Activated effector memory CD4-positive, alpha-beta T cell treated with Interleukin-2 at 50 U/mL for 16 hours (primary cell): ENCODE measurements around the gene TAS2R42.
A peak's percentile ranks its signal among the peaks of the same experiment; 100 is the strongest.

Experiments
- DNase-seq: peaks from one replicate; pipeline ENCODE4 v3.0.0-alpha.2; 2020

TAS2R42 gene, protein sequence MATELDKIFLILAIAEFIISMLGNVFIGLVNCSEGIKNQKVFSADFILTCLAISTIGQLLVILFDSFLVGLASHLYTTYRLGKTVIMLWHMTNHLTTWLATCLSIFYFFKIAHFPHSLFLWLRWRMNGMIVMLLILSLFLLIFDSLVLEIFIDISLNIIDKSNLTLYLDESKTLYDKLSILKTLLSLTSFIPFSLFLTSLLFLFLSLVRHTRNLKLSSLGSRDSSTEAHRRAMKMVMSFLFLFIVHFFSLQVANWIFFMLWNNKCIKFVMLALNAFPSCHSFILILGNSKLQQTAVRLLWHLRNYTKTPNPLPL

DNA sequence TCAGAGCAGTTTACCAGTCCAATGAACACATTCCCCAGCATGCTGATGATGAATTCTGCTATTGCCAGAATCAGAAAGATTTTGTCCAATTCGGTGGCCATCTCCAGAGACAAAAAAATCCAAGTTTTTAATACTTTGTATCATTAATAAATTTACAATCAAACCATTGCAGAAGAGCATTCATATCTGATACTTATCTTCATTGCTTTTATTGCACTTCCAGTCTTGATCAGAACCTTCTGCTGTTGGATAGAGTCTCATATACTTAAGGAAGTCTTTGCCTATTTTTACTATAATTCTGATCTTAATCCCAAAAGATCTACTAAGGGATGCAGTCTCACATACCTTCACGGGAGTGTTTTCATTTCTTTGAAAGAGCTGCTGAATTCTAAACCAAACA lies at the start of gene TAS2R42:
TSS of gene TAS2R42 (minus strand) at position 101 of the 400 bp plus-strand sequence. CDS start at position 101, 0 bp downstream.
- no peak for DNase-seq

DNA sequence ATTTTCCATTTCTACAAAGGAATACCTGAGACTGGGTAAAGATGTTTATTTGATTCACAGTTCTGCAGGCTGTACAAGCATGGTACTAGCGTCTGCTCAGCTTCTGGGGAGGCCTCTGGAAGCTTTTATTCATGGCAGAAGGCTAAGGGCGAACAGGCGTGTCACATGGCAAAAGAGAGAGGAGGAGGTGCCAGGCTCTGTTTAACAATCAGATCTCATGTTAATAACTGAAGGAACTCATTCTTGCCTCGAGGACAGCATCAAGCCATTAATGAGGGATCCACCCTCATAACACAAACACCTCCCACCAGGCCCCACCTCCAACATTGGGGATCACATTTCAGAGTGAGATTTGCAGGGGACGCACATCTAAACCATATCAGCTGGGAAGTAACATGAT lies 46.8 kb upstream of the TAS2R42 start:
- no peak for DNase-seq

DNA sequence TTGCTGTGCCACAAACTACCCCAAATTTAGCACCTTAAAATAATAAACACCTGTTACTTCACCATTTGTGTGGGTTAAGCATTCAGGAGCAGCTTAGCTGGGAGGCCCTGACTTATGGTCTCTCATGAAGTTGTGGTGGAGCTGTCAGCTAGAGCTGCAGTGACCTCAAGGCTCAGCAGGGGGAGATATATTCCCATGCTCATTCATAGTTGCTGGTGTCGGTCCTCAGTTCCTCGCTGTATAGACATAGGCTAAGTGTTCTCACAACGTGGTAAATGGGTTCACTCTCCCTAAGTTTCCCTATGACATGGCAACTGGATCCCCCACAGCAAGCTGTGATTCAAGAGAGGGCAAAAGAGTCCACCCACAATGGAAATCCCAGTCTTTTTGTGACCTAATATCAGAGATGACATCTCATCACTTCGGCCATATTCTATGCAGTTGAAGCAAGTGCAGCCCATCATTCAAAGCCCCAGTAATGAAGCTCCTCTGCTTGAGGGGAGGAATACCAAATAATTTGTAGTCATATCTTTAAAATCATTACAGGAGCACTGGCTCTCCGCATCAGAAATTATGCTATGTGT lies 41.7 kb upstream of the TAS2R42 start:
- DNase-seq: no peak

DNA sequence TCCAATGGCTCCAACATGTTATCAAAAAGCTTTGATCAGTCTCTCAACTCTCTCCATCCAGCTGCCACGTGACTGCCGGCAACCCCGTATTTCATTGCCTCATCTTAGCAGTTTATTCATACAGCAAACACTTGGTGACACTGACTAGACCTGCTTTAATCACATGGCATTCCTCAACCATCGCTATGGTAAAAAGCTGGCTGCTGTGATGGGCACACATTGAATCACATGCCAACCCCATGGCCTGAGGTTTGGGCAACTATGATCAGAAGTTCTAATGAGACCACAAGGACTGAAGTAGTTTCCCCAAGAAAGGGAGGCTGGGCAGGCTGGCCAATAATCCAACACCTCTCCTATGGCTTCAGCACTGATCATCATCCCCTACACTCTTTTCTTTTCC lies 40.6 kb upstream of the TAS2R42 start:
- DNase-seq: no peak

DNA sequence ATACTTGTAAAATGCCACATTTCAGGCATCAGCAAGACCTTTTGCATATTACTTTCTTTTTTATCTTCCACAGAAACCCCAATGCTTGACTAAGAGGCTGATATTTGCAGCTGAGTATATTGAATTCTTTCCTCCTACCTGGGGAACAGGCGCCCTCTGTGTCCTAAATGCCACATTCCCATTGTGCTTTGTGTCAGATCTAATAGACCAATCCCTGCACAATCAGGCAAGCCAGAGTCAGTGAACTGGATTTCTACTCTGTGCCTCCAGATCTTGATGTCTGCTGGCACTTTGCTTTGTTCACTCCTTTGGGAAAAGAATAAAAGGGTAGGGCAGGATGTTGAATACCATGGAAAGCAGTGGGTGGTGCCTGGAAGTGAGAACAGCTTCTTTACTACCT lies 22.4 kb upstream of the TAS2R42 start:
- no peak for DNase-seq

DNA sequence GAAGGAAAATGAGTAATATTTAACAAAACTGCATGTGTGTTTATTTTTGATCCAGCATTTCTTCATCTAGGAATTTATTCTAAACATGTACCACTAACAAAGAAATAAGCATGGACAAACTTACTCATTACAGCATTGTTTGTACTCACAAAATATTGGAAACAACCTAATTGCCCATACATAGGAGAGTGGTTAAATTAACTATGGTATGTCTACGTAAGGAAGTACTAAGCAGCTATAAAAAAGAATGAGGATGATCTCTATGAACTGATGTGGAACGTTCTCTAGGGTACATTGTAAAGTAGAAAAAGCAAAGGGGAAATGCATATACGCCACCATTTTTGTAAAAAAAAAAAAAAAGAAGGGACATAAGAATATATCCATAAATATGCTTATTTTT lies 17.4 kb upstream of the TAS2R42 start:
- no peak for DNase-seq

DNA sequence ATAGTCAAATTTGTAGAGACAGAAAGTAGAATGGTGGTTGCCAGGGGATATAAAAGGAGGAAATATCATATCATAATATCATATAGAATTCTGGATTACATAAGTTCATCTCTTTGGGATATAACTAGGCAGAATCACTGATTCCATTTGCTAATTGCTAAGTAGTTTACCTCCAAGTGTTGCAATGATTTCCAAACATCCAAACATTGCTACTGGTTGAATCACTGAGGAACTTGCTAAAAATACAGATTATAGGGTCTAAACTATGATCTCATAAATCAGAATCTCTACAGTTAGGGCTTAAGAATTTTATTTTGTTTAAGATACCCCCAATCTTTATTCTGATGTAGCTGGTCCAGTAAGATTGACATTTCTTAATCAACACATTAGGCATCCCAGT lies 16.1 kb upstream of the TAS2R42 start:
- DNase-seq: no peak

DNA sequence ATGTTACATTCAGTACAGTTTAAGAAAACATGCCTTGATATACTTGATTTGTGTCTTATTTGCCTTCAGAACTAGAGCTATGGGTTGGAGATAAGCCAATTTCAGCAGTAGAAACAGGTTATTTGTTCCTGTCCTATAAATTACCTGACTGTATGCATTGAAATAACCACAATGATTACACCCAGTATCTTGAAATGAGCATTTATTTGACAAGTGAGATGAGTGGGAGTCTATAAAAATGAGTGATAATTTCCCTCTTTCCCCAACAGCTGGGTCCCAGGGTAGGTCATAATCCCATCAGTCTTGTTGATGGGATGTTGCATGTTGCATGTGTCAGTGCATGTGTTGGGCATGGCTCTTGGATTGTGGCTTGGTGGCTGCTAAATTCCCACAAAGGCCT lies 3.7 kb downstream of the TAS2R42 start:
- DNase-seq: no peak

DNA sequence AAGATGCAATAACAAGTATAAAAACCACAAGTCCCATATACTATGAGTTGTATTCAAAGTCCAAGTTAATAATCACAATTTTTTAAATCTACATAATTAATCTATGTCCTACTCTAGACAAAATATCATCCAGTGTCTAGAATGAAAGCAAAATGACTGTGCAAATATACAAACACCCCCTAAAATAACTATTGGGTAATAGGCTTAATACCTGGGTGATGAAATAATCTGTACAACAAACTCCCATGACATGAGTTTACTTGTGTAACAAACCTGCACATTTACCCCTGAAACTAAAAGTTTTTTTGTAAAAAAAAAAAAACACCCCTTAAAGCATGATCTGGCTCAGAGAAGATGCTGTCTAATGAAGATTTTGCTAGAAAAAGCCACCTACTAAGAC lies 4.2 kb downstream of the TAS2R42 start:
- DNase-seq: no peak

DNA sequence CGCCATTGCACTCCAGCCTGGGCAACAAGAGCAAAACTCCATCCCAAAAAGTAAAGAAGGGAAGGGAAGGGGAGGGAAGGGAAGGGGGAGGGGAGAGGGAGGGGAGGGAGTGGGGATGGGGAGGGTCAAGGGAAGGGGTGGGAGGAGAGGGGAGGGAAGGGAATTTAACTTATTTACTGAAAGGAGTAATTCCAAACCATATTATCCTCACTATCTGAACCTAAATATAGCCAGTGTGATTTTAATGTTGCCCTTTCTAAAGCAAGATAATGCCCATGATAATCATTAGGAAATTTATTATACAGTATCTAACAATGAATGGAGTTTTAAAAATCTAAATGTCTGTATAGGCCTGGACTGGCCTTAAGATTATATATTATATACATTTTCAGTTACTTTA lies 8.5 kb downstream of the TAS2R42 start:
- no peak for DNase-seq

DNA sequence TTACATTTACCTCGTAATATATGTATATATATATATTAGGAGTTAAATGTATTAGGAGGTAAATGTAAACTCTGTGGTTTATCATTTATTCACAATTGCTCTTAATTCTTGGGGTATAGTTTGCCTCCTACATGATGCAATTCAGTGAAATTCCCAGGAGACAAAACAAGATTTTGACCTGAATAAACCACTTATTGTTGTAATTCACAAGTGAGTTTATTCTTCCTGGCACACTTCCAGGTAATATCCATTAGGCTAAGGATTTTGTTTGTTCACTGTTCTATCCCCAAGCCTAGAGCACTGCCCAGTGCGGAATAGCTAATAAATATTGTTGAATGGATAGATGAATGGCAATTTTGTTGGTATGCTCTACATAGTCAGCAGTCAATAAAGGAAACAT lies 12.7 kb downstream of the TAS2R42 start:
- no peak for DNase-seq

DNA sequence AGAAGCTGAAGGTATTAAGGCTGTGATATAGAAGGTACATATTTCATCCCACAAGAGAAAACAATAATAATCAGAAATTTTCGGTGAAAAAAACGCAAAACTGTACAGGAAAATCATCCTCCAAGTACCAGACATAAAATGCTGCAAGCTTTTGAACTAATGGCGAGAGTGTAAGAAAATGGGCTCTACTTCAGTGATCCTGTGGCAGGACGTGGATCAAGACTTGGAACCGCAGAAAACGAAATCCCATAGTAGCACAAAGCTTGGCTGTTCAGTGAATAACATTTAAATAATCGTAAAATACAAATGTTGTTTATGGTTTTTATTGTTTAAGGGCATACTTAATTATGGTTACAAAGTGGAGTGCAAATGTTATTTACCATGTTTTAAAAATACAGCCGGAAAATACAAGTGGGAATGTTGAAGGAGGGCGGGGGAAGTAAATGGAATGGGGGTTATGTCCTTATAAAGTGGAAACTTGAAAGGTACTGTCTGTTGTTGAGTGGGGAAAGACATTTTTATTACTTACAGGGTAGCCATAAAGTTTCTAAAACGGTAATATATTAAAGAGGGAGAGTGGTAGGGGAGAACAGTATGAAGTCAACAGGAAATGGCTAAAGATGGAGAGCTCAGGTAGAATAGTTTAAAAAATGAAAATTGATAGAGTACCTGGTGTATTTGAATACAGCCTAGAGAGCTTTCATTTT lies 14.6 kb downstream of the TAS2R42 start:
- no peak for DNase-seq

DNA sequence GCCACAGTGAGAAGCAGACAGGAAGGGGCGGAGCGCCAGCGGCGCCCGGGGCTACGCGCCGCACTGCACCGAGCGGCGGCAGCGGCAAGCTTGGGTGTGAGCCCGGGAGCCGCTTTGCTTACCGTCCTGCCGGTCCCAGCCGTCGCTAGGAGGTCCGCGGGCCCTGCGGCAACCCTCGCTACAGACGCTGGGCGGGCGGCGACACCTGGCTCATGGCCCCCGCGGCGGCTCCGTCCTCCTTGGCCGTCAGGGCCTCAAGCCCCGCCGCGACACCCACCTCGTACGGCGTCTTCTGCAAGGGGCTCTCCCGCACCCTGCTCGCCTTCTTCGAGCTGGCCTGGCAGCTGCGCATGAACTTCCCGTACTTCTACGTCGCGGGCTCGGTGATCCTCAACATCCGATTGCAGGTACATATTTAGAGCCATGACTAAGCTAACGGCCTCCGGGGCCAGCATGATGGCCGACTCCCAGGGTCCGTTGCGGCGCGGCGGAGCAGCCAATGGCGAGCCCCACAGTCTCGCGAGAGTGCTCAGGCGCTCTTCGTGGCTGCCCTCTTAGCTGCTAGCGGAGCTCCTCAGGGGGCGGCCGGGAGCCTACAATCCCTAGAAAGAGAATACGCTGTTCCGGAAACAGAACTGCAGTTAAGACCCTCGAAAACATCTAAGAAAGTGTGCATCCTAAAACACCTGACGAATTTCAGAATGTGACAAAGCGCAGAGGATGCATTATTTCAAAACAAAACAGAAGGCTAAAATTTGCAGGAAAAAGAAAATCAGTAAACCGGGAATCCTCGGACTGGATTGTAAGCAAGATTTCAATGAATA lies 15.4 kb downstream of the TAS2R42 start, which contains the start of gene SMIM10L1:
TSS of gene SMIM10L1 (plus strand) at position 50 of the 824 bp plus-strand sequence. CDS start at position 213, 163 bp downstream.
- DNase-seq: peak; percentile 80

DNA sequence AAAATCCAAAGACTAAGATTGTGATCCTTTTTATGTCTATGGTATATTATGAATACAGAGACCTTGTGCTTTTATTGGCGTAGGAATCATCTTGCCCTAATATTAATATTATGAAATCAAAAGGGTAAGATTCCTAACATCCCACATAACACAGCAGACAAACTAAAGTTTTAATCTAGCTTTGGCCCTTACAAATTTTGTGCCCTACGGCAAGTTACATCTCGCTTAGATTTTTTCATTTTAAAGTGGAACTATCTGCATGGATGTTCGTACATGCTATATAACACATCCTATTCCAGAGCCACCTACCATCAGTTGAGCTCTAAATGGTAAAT lies 16.0 kb downstream of the TAS2R42 start:
- DNase-seq: no peak

DNA sequence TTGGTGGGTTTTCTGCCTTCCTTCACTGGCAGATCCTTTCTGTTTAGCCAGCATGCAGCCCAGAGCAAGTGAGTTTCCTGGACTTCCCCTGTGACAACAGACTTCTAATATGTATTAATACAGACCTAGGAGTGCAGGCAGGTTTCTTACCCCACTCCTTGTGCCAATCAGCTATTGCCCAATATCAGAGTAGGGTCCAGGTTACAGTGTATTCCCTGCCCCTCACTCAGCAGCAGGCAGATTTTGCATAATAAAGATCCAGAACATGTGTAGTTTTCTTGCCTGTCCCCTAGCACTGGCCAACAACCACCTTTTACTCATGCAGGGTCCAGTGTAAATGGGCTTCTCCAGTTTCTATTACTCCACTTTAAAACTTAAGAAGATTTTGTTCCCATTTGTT lies 20.4 kb downstream of the TAS2R42 start:
- DNase-seq: no peak

DNA sequence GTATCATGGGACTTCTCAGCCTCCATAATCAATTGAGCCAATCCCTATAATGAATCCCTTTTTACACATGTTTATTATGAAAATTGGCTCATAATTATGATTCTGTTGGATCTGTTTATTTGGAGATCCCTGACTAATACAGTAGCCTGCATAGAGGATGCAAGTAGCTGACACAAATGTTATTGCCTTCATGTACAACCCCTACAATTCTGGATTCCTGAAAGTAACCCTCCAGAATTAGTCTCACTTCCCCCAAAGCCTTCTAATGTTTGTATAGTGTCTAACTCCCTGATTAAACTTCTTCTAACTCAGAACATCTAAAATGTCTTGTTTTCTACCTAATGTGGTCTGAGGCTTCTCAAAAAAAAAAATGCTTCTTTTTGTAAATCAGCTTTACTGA lies 22.4 kb downstream of the TAS2R42 start:
- DNase-seq: no peak

DNA sequence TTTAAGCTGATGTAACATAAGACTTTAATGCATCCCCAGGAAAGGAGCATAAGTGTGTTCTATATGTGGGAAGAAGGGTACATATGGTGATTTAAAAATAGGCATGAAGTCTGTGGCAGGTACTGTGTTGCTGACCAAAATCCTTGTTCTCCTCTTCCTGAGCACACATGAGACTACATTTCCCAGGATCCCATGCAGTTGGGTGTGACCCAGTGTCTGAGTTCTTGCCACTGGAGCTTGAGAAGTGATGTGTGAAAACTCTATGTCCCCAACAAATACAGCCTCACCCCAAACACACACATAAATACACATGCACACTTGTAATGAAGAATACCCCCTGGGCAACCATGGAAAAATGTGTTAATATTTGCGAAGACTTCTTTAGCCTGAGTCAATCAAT lies 24.2 kb downstream of the TAS2R42 start:
- no peak for DNase-seq

DNA sequence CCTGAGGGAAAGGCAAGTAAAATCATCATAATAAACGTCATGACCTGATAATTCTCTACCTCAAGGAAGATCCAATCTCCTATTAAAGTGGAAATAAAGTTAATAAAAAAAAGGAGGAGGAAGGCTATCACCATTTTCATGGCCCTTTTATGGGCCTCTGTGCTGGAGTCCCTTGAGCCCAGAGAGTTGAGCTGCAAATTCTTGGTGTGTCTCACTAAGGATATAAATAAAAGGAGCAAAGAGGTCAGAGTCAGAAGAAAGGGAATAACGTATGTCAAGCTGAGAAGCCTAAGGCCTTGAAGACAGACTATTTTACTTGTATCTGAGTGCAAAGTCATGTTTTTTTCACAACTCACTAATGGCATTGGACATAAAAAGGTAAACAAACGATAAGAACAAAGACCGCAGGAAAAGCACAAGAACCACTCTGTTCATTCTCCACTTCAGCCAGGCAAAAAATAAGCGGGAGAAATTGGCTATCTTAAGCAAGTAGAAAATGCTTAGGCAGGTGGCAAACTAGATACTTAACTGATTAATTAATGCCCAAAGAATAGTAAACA lies 27.8 kb downstream of the TAS2R42 start:
- DNase-seq: no peak

DNA sequence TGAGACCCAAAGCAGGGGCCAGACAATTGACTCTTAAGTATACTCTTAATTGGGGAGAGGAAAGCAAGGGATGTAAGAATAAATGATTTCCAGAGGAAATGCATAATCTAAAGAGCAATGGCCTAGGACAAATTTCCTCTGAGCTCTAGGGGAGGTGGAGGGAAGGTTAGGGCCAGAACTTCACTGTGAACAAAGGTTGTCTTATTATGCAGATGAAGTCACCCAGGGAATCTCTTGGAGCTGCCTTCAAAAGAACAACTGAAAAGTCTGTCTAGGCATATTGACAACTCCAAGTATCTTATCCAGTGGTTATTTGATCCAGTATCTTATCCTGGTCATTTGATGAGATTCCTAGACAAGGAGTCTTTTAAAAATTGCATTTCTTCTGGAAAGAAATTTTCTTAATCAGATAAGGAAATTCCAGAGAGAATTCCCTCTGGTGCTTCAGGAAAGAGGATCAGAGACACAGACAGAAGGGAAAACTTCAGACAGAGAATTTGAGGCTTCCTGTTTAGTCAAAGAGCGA lies 32.3 kb downstream of the TAS2R42 start:
- DNase-seq: no peak

DNA sequence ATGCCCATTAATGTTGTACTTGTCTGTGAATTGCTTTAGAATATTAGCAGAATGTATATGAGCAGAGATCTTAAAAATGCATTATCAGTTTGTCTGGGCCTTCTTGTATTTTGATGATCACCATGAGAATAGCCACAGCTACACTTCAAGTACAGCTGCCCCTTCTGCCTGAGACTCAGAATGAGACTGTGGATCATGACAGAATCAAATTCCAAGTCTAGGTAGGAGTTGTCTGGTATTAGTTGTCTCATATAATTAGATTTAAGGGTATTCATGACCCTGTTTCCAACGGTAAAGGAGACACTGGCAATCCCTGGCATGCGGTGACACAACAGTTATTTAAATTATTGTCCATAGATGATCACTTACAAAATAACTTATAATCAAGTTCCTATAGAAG lies 34.0 kb downstream of the TAS2R42 start:
- no peak for DNase-seq

DNA sequence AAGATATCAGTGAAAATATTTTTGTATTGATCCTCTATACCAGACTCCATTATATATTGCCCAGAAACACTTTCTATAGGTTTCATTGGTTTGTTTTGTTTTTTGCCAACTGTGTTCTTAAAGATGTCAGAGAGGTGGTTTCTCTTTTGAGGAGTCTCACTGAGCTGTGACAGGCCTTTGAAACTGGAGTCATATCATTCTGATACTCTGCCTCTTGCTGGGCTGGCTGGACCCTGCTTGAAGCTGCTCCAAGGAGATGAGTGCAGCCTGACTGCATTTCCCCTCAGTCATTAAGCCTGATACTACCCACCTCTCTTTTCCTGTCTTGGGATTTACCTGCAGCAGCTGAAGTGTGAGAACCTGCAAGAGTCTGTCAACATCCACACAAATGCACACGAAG lies 35.9 kb downstream of the TAS2R42 start:
- no peak for DNase-seq

DNA sequence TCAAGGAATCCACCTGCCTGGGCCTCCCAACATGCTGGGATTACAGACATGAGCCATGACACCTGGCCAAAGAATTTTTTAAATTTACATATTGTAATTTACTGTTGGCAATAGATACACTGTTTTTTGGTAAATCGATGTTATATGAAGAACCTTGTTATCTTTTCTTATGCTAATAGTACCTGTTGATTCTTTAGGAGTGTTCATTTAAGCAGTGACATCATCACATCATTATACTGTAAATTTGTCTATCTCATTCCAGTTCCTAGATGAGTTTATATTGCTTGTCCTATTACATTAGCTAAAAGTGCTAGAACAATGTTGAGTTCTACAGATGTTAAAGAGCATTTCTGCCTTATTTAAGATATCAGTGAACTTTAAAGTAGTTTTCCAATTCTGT lies 39.3 kb downstream of the TAS2R42 start:
- no peak for DNase-seq

DNA sequence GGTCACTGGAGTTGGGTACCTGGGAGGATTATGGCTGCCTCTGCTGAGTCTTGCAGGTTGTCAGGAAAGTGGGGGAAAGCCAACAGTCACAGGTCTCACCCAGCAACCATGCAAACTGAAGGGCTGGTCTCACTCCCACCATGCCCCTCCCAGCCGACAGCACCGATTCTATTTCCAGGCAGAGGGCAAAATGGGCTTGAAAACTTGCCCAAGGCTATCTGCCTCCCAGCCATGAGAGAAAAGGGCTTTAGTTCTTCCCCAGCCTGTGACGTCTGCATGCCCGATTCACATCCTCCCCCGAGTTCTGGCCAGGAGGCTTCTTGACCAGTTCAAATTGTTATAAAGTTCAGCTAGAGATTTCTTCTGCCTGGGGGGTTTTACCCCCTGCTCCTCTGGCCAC lies 42.4 kb downstream of the TAS2R42 start:
- no peak for DNase-seq
